Colonic mucosa (tissue), 4 donors: Measurements from ENCODE around the gene DDX6. TPM values are rescaled to one million over a fixed set of nuclear protein-coding genes. Genes with fewer than 3 reads are reported as not detected.
"Not testable (repeated sequence)": the region's sequence is repeated elsewhere in the genome, so short reads cannot be mapped to it uniquely, and the experiment has no call there.

Experiments used
- DNase-seq: peaks from one replicate; pipeline ENCODE4 v3.0.0-alpha.2; 2020
- H3K27ac ChIP-seq: fragments of 200-600 bp; one replicate; pipeline ENCODE4 v1.8.0; 2021
- H3K27me3 ChIP-seq: fragments of 200-600 bp; one replicate; pipeline ENCODE4 v1.8.0; 2021
- H3K36me3 ChIP-seq: fragments of 200-600 bp; one replicate; pipeline ENCODE4 v1.8.0; 2021
- H3K4me1 ChIP-seq: fragments of 200-600 bp; one replicate; pipeline ENCODE4 v1.8.0; 2021; ENCODE audit warnings: mild to moderate bottlenecking
- H3K4me3 ChIP-seq: fragments of 200-600 bp; one replicate; pipeline ENCODE4 v1.8.0; 2021
- H3K9ac ChIP-seq, 2 donors: one replicate each; pipeline ENCODE4 v1.7.0; 2013; ENCODE audit warnings: control low read depth in 2 of 2, low read depth in 2 of 2, low read length in 2 of 2
- H3K9me3 ChIP-seq: fragments of 200-600 bp; one replicate; pipeline ENCODE4 v1.8.0; 2021
- intact Hi-C: fragments of 100-400 bp; cut with DNase I; formaldehyde crosslinking; loops from one replicate; pipeline ENCODE4 v1.14.1; 2022
- total RNA-seq, 2 donors: library from RNA; stranded (reverse); fragmentation: NEBNext Ultra II Directional in 1 of 2; extraction: Animal tissue kit (Norgen Biotek cat#: 25700) in 1 of 2; gene quantifications; one replicate each; pipeline ENCODE4 v1.2.1, GENCODE V29; 2021
- TF ChIP-seq, protein P1 (sequence below): fragments of 200-600 bp; IDR thresholded peaks from one replicate; pipeline ENCODE4 v1.8.0; 2022; ENCODE audit warnings: antibody characterized with exemption, mild to moderate bottlenecking
- donor health status: healthy.
- donor health status: DM: no; HTN: no; CAD: no.
- donor health status: DM: no; HTN: no; CAD: no.

DDX6 gene
- total RNA-seq, 2 donors from 2014 or later = 79.0 to 108 TPM

- intact Hi-C loops = no loop called here
- Histone ChIP-seq H3K9ac (no peak overlapping the region), H3K27me3 (no peaks in the 10 kb centered on the region)
Measured at GRCh38 chr11:118742304-118742703, 48.7 kb downstream of the DDX6 start.

DNA sequence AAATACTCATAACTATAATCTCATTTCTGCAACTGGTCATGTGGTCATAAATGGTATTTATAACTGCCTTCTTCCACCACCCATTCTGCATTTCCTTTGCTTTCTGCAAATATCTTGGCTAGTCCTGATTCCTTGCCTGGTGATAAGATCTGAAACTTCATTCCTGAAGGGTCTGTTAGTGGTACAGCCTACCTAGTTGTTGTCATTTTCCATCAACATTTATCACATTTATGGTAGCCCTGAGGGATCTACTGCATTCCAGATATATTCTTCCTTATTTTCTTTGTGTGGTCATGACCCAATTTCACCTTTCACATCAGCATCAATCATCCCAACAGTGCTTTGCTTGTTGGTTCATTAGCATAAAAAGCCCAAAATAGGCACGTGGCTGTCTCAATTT lies 50.1 kb downstream of the DDX6 start:
- H3K27ac ChIP-seq = no peak overlapping the region
- H3K27me3 ChIP-seq = no peaks in the 10 kb centered on the region
- H3K4me1 ChIP-seq = no peaks in the 10 kb centered on the region
- intact Hi-C loops = no loop called here
- H3K9me3 ChIP-seq = no peaks in the 10 kb centered on the region
- no peak overlapping the region for H3K4me3 ChIP-seq
- H3K36me3 ChIP-seq = no peaks in the 10 kb centered on the region
- no peak for DNase-seq
- TF ChIP-seq, protein P1, sequence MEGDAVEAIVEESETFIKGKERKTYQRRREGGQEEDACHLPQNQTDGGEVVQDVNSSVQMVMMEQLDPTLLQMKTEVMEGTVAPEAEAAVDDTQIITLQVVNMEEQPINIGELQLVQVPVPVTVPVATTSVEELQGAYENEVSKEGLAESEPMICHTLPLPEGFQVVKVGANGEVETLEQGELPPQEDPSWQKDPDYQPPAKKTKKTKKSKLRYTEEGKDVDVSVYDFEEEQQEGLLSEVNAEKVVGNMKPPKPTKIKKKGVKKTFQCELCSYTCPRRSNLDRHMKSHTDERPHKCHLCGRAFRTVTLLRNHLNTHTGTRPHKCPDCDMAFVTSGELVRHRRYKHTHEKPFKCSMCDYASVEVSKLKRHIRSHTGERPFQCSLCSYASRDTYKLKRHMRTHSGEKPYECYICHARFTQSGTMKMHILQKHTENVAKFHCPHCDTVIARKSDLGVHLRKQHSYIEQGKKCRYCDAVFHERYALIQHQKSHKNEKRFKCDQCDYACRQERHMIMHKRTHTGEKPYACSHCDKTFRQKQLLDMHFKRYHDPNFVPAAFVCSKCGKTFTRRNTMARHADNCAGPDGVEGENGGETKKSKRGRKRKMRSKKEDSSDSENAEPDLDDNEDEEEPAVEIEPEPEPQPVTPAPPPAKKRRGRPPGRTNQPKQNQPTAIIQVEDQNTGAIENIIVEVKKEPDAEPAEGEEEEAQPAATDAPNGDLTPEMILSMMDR = no peak
- H3K9ac ChIP-seq = no peak overlapping the region

More at GRCh38 chr11:118742304-118742703, 48.7 kb downstream of the DDX6 start:
- Histone ChIP-seq H3K4me3 (no peak overlapping the region), H3K4me1 (no peaks in the 10 kb centered on the region), H3K9me3 (no peaks in the 10 kb centered on the region), H3K36me3 (no peaks in the 10 kb centered on the region), H3K27ac (no peak overlapping the region)
- TF ChIP-seq, protein P1 = no peak
- DNase-seq = no peak

- Histone ChIP-seq H3K9ac (no peak overlapping the region), H3K27ac (no peak overlapping the region), H3K9me3 (no peaks in the 10 kb centered on the region), H3K27me3 (no peaks in the 10 kb centered on the region), H3K36me3 (no peaks in the 10 kb centered on the region), H3K4me3 (no peak overlapping the region), H3K4me1 (no peaks in the 10 kb centered on the region)
- DNase-seq = no peak
- TF ChIP-seq, protein P1 = no peak
- intact Hi-C loops = no loop called here
Measured at GRCh38 chr11:118735203-118735602, 55.8 kb downstream of the DDX6 start.

DNA sequence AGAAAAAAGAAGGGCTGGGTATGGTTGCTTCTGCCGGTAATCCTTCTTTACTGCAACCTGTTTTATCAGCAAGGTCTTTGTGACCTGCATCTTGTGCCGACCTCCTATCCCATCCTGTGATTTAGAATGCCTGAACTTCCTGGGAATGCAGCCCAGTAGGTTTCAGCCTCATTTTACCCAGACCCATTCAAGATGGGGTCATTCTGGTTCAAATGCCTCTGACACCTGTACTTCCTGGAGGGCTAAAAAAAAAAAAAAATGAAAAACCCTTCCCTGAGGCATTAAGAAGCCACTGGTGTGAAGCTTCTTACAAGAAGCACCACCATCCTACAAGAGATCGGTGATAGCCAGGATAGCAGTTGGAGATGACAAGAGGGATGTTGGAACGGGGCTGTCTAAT lies 56.9 kb downstream of the DDX6 start:
- DNase-seq = no peak
- Histone ChIP-seq H3K9me3 (no peaks in the 10 kb centered on the region), H3K27me3 (no peaks in the 10 kb centered on the region), H3K27ac (no peak overlapping the region), H3K4me3 (no peak overlapping the region), H3K36me3 (no peaks in the 10 kb centered on the region), H3K9ac (no peak overlapping the region), H3K4me1 (no peaks in the 10 kb centered on the region)
- intact Hi-C loops = no loop called here
- TF ChIP-seq, protein P1 = no peak

GRCh38 chr11:118729753-118730152 lies 61.2 kb downstream of the DDX6 start:
- H3K9ac ChIP-seq, H3K4me1 ChIP-seq, H3K4me3 ChIP-seq, H3K27ac ChIP-seq, H3K9me3 ChIP-seq, H3K36me3 ChIP-seq, intact Hi-C loops, H3K27me3 ChIP-seq, DNase-seq: not testable (repeated sequence)

DNA sequence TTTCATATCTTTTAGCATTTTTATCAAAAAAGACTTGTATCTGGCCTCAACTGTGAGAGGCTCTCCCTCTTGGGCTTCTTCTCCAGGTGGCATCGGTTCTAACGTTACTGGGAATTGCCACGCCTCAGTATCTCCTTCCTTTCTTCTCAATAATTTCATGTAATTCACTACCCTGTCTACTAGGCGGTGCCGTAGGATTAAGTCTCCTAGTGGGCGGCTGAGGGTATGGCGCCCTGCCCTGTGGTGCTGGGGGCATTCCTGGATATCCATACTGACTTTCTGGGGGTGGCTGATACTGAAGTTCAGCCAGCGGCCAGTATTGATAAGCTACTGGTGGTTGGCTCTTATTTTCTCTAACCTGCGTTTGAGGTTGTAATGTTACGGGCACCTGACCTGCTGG lies 62.9 kb downstream of the DDX6 start:
- H3K27ac ChIP-seq, H3K9ac ChIP-seq, H3K9me3 ChIP-seq, H3K4me3 ChIP-seq, H3K4me1 ChIP-seq, intact Hi-C loops, H3K27me3 ChIP-seq, DNase-seq, H3K36me3 ChIP-seq: not testable (repeated sequence)

- H3K36me3 ChIP-seq, H3K27me3 ChIP-seq, DNase-seq, H3K4me1 ChIP-seq, H3K4me3 ChIP-seq, H3K9me3 ChIP-seq, H3K9ac ChIP-seq, intact Hi-C loops, H3K27ac ChIP-seq: not testable (repeated sequence)
Measured at GRCh38 chr11:118727721-118728066, 63.3 kb downstream of the DDX6 start.

- H3K27ac ChIP-seq, intact Hi-C loops, DNase-seq, H3K9ac ChIP-seq, H3K4me1 ChIP-seq, H3K4me3 ChIP-seq, H3K9me3 ChIP-seq, H3K27me3 ChIP-seq, H3K36me3 ChIP-seq: not testable (repeated sequence)
Measured at GRCh38 chr11:118727001-118727720, 63.8 kb downstream of the DDX6 start.

GRCh38 chr11:118721478-118722015 lies 69.4 kb downstream of the DDX6 start:
- DNase-seq, H3K27me3 ChIP-seq, H3K9me3 ChIP-seq, H3K27ac ChIP-seq, intact Hi-C loops, H3K9ac ChIP-seq, H3K36me3 ChIP-seq, H3K4me1 ChIP-seq, H3K4me3 ChIP-seq: not testable (repeated sequence)

GRCh38 chr11:118720740-118721139 lies 70.2 kb downstream of the DDX6 start:
- H3K27me3 ChIP-seq, H3K9me3 ChIP-seq, DNase-seq, H3K27ac ChIP-seq, H3K9ac ChIP-seq, H3K4me1 ChIP-seq, H3K36me3 ChIP-seq, H3K4me3 ChIP-seq, intact Hi-C loops: not testable (repeated sequence)
